Panc1 (cell line): ENCODE results near the gene ARSG. TPM values are rescaled to one million over a fixed set of nuclear protein-coding genes. Genes with fewer than 3 reads are reported as not detected.

ENCODE experiments used
- ATAC-seq: fragments of 200-7000 bp; cut with Tn5 transposase; 2 replicates; pipeline ENCODE4 v1.9.1; 2020; ENCODE audit warnings: mild to moderate bottlenecking, moderate library complexity
- BruUV-seq: library from RNA; stranded (reverse); fragments of 400-500 nt; replicated peaks from 2 replicates; lab custom pipeline; 2021; lab: Mats Ljungman, UMichigan
- CTCF ChIA-PET: fragments of 300-600 bp; sonication (Branson Sonifier 250); formaldehyde crosslinking; loops from one replicate; lab custom pipeline; 2022; ENCODE audit warnings: antibody characterized with exemption; lab: Charles Lee
- POLR2A ChIA-PET: fragments of 300-600 bp; sonication (Branson Sonifier 250); formaldehyde crosslinking; loops from one replicate; lab custom pipeline; 2022; ENCODE audit warnings: antibody characterized with exemption; lab: Charles Lee
- DNase-seq: peaks from one replicate; pipeline ENCODE4 v3.0.0-alpha.2; 2010; ENCODE audit warnings: low read depth, low spot score
- H3K27ac ChIP-seq: 2 replicates; pipeline ENCODE4 v1.5.1; 2011; ENCODE audit warnings: mild to moderate bottlenecking, low read length, inconsistent platforms
- H3K27me3 ChIP-seq: fragments of 200-500 bp; sonication (Bioruptor generic); 2 replicates; pipeline ENCODE4 v1.6.0; 2014; ENCODE audit warnings: low read length, inconsistent platforms; ENCODE audit not compliant: control insufficient read depth, insufficient read depth
- H3K36me3 ChIP-seq: fragments of 200-500 bp; sonication (Bioruptor generic); 2 replicates; pipeline ENCODE4 v1.5.1; 2014; ENCODE audit warnings: inconsistent platforms, mild to moderate bottlenecking, low read length, moderate library complexity; ENCODE audit not compliant: control insufficient read depth, insufficient read depth
- H3K4me1 ChIP-seq: 2 replicates; pipeline ENCODE4 v1.5.1; 2011; ENCODE audit warnings: inconsistent platforms, mild to moderate bottlenecking, low read length, moderate library complexity; ENCODE audit not compliant: control insufficient read depth, insufficient read depth
- H3K4me3 ChIP-seq, 2 experiments: 2 replicates each; pipeline ENCODE4 v1.5.1; 2011 to 2012; ENCODE audit warnings: low read depth in 2 of 2, low read length in 2 of 2, mild to moderate bottlenecking in 2 of 2, inconsistent platforms in 1 of 2, moderate library complexity in 1 of 2
- H3K9me3 ChIP-seq: fragments of 200-500 bp; sonication (Bioruptor generic); 2 replicates; pipeline ENCODE4 v1.5.1; 2014; ENCODE audit warnings: low read depth, mild to moderate bottlenecking, inconsistent platforms, low read length, moderate library complexity; ENCODE audit not compliant: control insufficient read depth, insufficient read depth
- CTCF ChIP-seq: fragments of 450-650 bp; IDR thresholded peaks from 2 replicates; pipeline ENCODE4 v1.5.1; 2017; ENCODE audit warnings: mild to moderate bottlenecking
- POLR2AphosphoS5 ChIP-seq: IDR thresholded peaks from 2 replicates; pipeline ENCODE4 v1.6.1; 2012; ENCODE audit warnings: mild to moderate bottlenecking, low read depth, low read length, moderate library complexity
- SIN3A ChIP-seq: IDR thresholded peaks from 2 replicates; pipeline ENCODE4 v1.6.1; 2012; ENCODE audit warnings: low read depth, mild to moderate bottlenecking, low read length, moderate library complexity, borderline replicate concordance; ENCODE audit not compliant: insufficient read depth
- TCF7L2 ChIP-seq: IDR thresholded peaks from 2 replicates; pipeline ENCODE4 v1.6.1; 2011; ENCODE audit warnings: mild to moderate bottlenecking, low read depth, low read length, inconsistent platforms
- in situ Hi-C: cut with HindIII; loops from 2 replicates; pipeline ENCODE4 v1.10.0; 2016; ENCODE audit warnings: low sequenced_read_pairs, low pct_unique_long_range_greater_than_20kb
- intact Hi-C: fragments of 100-400 bp; cut with micrococcal nuclease; formaldehyde crosslinking; loops from one replicate; pipeline ENCODE4 v1.10.0; 2022; ENCODE audit not compliant: unreplicated experiment
- total RNA-seq: library from RNA; stranded (reverse); gene quantifications from one replicate; pipeline ENCODE4 v1.2.1, GENCODE V29; 2021; ENCODE audit not compliant: unreplicated experiment
- TF ChIP-seq, protein P1 (sequence below), 2 experiments: IDR thresholded peaks; 2 replicates each; pipeline ENCODE4 v1.6.1; 2011 to 2012; ENCODE audit warnings: low read depth in 2 of 2, control low read depth in 1 of 2, low read length in 1 of 2, mild to moderate bottlenecking in 1 of 2, moderate library complexity in 1 of 2; ENCODE audit not compliant: insufficient read depth in 1 of 2

The ARSG gene
- total RNA-seq, 1 experiment from 2014 or later = 2.3 TPM

- Histone ChIP-seq H3K4me1 (peaks cover 2% of the 10 kb centered on the region), H3K36me3 (no peaks in the 10 kb centered on the region), H3K9me3 (no peaks in the 10 kb centered on the region), H3K27ac (no peak overlapping the region), H3K27me3 (no peaks in the 10 kb centered on the region), H3K4me3 (no peak overlapping the region)
- intact Hi-C loops (loop anchor here (10.0 kb wide), 4 partner anchors 286 to 496 kb away; no protein-coding TSS in a partner anchor), in situ Hi-C loops (no loop called here)
- ChIA-PET POLR2A (interaction anchor here (0.6 kb wide), 1 partner anchor 86 kb away, joined by 3 read pairs; no protein-coding TSS in a partner anchor), CTCF (no interaction called here)
- no peak for TF ChIP-seq TCF7L2
- no peak for TF ChIP-seq CTCF
- no peak for TF ChIP-seq SIN3A
- TF ChIP-seq, protein P1, sequence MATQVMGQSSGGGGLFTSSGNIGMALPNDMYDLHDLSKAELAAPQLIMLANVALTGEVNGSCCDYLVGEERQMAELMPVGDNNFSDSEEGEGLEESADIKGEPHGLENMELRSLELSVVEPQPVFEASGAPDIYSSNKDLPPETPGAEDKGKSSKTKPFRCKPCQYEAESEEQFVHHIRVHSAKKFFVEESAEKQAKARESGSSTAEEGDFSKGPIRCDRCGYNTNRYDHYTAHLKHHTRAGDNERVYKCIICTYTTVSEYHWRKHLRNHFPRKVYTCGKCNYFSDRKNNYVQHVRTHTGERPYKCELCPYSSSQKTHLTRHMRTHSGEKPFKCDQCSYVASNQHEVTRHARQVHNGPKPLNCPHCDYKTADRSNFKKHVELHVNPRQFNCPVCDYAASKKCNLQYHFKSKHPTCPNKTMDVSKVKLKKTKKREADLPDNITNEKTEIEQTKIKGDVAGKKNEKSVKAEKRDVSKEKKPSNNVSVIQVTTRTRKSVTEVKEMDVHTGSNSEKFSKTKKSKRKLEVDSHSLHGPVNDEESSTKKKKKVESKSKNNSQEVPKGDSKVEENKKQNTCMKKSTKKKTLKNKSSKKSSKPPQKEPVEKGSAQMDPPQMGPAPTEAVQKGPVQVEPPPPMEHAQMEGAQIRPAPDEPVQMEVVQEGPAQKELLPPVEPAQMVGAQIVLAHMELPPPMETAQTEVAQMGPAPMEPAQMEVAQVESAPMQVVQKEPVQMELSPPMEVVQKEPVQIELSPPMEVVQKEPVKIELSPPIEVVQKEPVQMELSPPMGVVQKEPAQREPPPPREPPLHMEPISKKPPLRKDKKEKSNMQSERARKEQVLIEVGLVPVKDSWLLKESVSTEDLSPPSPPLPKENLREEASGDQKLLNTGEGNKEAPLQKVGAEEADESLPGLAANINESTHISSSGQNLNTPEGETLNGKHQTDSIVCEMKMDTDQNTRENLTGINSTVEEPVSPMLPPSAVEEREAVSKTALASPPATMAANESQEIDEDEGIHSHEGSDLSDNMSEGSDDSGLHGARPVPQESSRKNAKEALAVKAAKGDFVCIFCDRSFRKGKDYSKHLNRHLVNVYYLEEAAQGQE (IDR thresholded peaks at IDR 0.05; ENCODE audit: insufficient read depth in 1 of 2, low read depth in 2 of 2, low read length in 1 of 2) = no peak
- TF ChIP-seq POLR2AphosphoS5 = no peak
- ATAC-seq (no peak), DNase-seq (no peak)
- BruUV-seq = no TSS peak
Observed at GRCh38 chr17:68461122-68461539, 169.8 kb downstream of the ARSG start.

- intact Hi-C loops = loop anchor here (10.0 kb wide), 4 partner anchors 287 to 497 kb away; no protein-coding TSS in a partner anchor
- Histone ChIP-seq H3K9me3 (no peaks in the 10 kb centered on the region), H3K27me3 (no peaks in the 10 kb centered on the region), H3K4me3 (no peak overlapping the region), H3K27ac (no peak overlapping the region), H3K36me3 (no peaks in the 10 kb centered on the region), H3K4me1 (no peaks in the 10 kb centered on the region; the same call in none of the 2 replicates)
- DNase-seq (no peak), ATAC-seq (no peak)
- no peak for TF ChIP-seq POLR2AphosphoS5
- TF ChIP-seq, protein P1 (IDR thresholded peaks at IDR 0.05; ENCODE audit: insufficient read depth in 1 of 2, low read depth in 2 of 2, low read length in 1 of 2) = no peak
- in situ Hi-C loops = no loop called here
- ChIA-PET POLR2A (no interaction called here), CTCF (no interaction called here)
- no TSS peak for BruUV-seq
Observed at GRCh38 chr17:68461589-68461988, 170.3 kb downstream of the ARSG start.
